Fibroblast of peridontal ligament (primary cell): ENCODE measurements around the gene ARMCX5.
A peak's percentile ranks its signal among the peaks of the same experiment; 100 is the strongest.

ENCODE experiments used
- DNase-seq: peaks from one replicate; pipeline ENCODE4 v3.0.0-alpha.2; 2010; ENCODE audit errors: extremely low read depth

ARMCX5 gene

DNA sequence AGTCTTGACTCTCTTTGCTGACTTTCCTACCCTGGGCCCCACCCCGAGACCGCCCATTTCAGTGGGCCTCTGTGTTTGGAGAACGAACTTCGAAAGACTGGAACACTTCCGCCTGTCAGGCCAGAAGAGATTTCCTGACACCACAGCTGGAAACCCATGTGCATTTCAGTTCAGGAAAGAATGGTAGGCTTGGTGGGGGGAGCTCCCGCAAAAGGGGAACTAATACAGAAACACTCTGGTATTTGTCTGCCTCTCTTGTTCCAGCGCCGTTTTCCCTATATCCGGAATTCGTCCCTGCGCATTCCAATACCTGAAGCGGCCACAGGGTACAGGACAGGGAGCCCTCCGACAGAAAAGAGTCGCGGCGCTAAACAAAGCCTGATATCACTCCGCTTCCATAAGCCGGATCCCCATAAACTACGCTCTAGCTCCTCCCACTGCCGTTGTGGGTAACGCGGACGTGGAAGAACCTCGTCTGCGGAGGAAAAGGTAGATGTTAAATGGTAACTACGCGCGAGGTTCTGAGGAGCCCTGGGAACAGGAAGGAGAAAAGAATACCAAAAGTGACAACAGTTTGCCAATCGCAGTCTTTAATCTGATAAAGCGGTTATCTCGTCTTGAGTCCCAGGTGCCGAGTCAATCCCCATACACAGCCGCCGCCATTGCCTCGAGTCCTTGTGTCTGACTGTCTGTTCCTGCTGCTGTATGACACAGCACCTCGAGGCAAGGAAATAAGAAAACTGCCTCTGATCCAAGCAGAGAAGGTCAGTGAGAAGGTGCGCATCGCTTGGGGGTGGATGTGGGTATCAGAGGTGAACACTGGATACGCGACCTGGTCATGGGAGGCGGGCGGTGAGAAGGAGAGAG is at the start of gene ARMCX5:
ARMCX5 (plus strand) TSS at position 432 of the 867 bp plus-strand sequence. CDS start 2,627 bp downstream, outside the sequence.
- peak; percentile 84 for DNase-seq

DNA sequence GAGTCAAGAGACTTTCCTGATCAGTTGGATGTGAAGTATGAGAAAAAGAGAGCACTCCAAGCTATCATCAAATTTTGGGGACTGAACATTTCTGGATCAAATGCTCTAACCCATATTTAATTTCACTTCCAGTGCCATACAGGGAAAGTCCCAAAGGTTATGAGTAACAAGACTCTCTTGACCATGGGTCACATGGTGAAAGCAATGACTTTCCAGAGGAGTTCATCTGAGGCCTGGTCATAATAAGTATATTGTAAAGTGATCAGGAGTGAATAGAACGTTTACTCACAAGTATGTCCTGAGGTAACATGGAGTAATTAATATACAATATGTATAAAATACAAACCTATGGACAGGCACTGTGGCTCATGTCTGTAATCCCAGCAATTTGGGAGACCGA is 40.7 kb upstream of the ARMCX5 start:
- no peak for DNase-seq

DNA sequence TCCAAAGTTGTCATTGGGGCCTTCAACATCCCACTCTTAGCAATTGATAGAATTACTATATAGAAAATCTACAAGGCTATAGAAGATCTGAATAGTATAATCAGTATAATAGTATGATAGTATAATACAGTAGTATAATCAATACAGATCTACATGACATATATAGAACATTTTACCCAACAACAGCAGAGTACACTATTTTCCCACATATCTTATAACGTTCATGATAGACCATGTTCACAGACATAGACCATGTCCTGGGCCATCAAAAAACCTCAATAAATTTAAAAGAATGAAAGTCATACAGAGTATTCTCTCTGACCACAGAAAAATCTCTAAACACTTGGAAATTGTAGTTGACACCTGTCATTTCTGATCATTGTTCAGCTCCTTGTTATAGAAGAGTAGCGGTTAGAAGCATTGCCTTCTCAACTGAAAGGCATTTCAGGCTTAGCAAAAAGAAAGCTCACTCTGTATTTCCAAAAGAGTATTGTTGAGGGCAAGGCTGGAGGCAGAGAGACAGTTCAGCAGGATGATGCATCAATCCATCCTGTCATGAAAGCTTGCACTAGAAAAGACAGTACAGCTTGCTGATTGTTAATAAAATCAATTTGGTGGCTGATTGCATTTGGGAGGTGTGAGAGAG is 38.8 kb upstream of the ARMCX5 start:
- no peak for DNase-seq

DNA sequence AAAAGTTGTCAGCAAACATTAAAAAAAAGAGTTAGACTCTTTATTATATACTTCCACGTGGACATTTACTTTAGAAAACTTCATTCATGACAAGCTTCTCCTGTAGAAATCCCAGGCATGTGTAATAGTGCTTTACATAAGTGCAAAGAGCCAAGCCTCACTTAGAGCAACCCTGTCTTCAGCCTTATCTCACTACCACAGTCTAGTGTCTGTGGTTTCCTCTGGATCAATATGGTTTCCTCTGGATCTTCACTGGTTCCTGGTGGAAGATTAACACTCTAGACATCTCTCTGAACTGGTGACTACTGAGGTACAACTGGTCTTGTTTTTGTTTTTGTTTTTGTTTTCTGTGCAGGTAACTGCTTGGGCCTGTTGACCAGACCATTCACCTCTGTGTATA is 18.4 kb upstream of the ARMCX5 start:
- DNase-seq, result no peak

DNA sequence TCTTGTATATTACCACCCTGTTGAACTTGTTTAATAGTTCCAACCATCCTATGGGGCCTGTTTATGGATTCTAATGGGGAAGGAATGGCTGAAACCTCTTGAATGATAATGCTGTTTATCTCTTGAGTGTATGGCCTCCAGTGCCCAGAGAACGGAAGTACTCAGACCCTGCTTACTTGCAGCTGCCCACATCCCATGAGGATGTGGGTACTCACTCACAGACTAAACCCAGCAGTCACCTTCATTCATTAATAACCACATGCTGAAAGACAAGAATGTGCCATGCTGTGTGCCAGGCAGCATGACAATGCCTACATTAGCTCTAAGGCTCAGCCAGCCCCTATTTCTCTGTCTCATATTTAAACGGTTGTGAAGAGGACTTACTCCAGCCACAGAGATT is 5.9 kb upstream of the ARMCX5 start:
- DNase-seq, result no peak

DNA sequence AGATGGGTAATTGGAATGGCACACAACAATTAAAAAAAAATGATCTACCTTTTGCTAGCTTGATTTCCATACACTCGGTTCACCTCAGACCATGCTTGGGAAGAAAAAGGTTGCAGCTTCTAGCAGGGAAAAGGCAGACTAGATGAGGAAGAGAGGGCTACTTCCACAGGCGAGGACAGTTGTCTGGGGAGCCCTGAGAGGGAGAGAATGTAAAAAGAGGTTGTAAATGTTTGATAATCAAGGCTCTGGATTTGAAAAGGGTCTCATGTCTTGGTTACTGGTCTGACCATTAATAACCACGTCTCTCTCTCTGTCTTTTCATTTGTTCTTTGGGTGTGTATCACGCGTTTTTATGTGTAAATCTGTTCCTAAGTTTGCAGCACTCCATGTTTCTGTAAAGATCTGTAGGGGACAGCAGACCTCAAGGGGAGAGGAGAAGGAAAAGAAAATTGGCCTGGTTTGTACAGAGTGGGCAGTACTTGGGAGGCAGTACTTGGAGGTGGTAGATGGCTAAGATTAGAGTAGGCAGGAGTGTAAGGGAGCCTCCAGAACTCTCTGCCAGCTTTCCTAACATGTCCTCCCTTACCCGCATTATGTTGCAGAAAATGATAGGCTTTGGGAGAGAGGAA is 750 bp downstream of the ARMCX5 start:
- peak; percentile 55 for DNase-seq

DNA sequence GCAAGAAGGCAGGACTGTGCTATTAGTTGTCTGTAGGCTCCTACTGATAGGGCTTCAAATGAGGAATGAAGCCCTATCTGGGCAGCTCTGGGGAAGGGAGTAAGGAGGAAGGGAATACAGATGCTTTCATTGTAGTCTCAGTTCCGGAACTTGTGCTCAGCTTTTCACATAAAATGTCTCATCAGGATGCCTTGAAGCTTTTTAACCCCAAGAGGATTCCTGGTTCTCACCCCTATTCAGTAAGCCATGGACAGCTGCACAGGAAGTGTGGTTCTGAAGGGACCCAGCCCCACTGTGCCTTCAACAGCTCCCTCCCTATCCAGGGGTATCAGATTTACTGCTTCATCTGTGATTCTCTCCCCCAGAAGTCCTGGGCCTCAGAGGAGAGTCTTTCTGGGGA is 5.0 kb downstream of the ARMCX5 start:
- no peak for DNase-seq

DNA sequence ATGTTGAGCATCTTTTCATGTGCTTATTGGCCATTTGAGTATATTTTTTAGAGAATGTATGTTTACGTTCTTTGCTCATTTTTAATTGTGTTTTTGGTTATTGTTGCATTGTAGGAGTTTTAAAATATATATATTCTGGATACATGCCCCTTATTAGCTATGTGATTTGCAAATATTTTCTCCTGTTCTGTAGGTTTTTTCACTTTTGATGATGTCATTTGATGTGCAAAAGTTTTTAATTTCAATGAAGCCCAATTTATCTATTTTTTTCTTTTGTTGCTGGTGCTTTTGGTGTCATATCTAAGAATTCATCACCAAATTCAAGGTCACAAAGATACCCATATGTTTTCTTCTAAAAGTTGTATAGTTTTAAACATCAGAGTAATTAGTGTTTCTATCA is 6.8 kb downstream of the ARMCX5 start:
- DNase-seq, result no peak

DNA sequence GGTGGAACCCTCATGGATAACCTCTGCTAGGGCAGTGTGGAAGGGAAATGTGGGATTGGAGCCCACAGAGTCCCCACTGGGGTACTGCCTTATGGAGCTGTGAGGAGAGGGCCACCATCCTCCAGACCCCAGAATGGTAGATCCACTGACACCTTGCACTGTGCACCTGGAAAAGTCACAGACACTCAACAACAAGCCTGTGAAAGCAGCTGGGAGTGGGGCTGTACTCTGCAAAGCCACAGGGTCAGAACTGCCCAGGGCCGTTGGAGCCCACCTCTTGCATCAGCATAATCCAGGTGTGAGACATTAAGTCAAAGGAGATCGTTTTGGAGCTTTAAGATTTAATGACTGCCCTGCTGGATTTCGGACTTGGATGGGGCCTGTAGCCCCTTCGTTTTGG is 11.6 kb downstream of the ARMCX5 start:
- no peak for DNase-seq

DNA sequence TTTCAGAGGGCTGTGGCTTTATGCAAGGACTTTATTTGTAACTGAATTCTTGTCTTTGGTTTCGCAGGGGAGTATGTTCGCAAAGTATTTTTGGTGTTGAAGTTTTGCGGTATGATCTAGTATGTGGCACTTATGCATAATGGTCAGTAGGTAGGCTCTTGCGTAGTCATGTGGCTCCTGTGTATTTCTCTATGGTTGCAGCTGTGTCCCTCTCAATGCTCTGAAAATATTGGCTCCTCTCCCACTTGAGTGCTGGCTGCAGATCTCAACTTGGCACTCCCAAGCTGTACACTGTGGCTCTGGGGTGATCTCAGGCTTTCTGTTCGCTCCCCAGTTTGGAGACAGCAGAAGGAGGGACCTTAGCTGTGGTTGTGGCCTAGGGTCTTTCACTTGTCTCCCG is 24.8 kb downstream of the ARMCX5 start:
- peak; percentile 71 for DNase-seq

DNA sequence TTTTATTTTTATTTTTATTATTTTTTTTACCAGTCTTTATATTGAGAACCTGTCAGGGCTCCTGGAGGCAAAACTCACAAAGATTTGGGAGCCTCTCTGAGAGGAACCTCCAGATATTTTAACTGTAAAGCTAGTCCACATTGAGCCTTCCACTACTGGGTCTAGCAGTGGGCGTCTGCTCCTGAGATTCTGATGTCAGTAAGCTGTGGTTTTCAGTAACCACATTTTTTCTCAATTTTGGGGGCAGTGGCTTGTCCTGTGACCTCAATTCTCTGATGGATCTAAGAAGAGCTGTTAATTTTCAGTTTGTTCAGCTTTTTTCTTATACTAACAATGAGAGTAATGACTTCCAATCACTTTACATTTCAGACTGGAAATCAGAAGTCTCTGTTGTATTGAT is 28.3 kb downstream of the ARMCX5 start:
- DNase-seq, result no peak

DNA sequence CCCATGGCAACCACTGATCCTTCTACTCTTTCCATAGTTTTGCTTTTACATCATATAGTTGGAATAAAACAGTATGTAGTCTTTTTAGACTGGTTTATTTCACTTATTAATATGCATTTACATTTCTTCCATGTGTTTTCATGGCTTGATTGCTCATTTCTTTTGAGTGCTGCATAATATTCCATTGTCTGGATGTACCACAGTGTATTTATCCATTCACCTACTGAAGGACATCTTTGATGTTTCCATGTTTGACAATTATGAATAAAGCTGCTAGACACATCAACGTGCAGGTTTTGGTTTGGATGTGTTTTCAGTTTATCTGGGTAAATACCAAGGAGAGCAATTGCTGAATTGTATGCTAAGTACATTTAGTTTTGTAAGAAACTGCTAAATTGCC is 38.2 kb downstream of the ARMCX5 start:
- no peak for DNase-seq

DNA sequence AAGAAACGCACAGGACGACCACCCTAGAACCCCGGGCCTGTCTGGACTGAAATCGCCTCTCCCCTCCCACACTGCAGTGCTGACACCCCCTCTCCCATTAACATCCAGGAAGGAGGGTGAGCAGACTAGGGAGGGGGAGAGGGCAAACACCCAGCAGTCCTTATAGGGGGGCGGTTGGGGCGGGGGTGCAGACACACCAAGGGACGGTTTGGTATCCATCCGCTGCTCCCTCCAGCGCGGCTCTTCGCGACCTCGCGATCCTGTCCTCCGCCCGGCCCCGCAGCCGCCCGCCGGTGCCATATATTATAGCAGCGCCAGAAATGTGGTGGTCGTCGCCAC is 51.6 kb downstream of the ARMCX5 start:
- DNase-seq, result no peak

DNA sequence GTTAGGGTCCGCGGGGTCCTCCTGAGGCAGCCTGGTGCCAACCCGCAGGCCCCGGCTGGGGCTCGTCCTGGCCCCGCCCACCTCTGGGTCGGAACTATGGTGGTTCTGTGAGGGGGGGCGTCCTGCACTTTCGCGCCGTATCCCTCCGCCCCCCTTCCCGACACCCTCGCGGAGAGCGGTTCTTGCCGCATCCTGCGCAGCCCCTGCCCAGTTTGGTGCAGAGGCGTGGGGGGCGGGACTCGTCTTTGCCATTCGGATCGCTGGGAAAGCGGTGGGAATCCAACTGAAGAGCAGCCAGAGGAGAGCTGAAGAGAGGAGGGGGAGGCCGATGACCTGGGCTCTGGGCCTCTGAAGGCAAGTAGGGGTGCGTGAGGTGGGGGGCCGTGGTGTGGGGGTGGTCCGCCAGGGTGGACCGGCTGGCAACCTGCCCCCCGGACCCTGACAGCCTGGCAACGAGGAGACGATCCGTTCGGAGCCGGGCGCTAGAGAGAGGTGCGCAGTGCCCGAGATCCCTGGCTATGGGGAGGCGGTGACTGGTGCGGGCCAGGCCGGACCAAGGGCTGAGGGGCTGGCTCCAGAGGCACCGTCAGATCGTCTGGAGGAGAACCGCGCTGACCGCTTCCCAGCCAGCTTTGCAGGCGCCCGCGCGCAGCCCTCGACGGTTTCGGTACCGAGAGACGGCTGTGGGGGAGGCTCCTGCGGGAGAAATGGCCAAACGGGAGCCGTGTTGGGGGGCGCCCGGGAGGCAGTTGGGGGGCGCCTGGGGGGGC is 52.1 kb downstream of the ARMCX5 start, which contains the start of gene GPRASP1:
GPRASP1 (plus strand) TSS at position 242 of the 770 bp plus-strand sequence. CDS start 2,431 bp downstream, outside the sequence.
- peak; percentile 27 for DNase-seq

DNA sequence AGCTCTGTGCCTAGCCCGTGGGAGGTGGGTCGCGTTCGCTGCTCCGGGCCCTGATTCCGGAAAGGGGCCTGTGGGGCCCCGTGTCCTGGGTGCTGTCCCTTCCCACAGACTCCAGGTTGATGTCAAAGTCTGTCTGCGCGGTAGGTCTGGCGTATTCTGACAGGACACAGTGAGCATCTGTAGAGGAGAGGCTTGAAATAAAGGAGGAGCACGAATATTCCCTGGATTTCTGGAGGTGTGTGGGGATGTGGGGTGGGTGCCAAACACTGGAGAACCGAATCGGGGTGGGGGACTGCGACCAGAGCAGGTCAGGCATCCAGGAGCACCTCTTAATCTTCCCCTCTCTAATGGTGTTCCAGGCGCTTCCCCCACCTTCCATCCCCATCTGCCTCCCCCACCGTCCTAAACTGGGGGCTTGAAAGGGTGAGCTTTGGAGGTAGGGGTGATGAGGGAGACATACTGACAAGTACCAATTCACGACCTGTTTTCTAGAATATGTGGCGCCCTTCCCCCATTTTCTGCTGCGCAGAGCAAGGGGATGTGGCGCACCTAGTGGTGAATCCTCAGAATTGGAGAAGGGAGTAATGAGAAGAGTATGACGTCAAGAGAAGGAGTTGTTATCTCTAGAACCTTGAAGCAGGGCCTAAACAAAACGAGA is 52.8 kb downstream of the ARMCX5 start:
- DNase-seq, result peak; percentile 45
